Measurements from ENCODE around the gene KRT32. TPM values are rescaled to one million over a fixed set of nuclear protein-coding genes. Genes with fewer than 3 reads are reported as not detected.

KRT32 gene
- total RNA-seq, 1 experiment from 2014 or later, result 0.42 TPM

GRCh38 chr17:41429667-41430066 is 37.5 kb downstream of the KRT32 start:
- H3K27me3 ChIP-seq (ENCODE audit: insufficient read depth, low read length), result no peaks in the 10 kb centered on the region
- H3K27ac ChIP-seq (ENCODE audit: low read depth, low read length), result no peak overlapping the region
- ChIA-PET CTCF (no interaction called here), POLR2A (no interaction called here), RAD21 (ENCODE audit: low non-redundant PET in 1 of 2, low total read pairs in 2 of 2, uncharacterized antibody in 2 of 2, unreplicated experiment in 2 of 2) (interaction anchor here in 1 of 2 experiments (0.7 kb wide), 1 partner anchor 16 kb away, joined by 3 read pairs; no protein-coding TSS in a partner anchor)
- intact Hi-C loops (cut with micrococcal nuclease), result no loop called here
- no peaks in the 10 kb centered on the region for H3K9me2 ChIP-seq (ENCODE audit: insufficient read depth)
- peaks cover 11 to 13% of the 10 kb centered on the region in 2 experiments for H3K4me1 ChIP-seq (ENCODE audit: control insufficient read depth in 1 of 2, insufficient read depth in 2 of 2, low read length in 2 of 2)
- TF ChIP-seq CEBPB (IDR thresholded peaks at IDR 0.05; ENCODE audit: low read depth) (no peak), ATF3 (IDR thresholded peaks at IDR 0.05) (no peak), MAX (IDR thresholded peaks at IDR 0.05) (no peak)
- H3K4me3 ChIP-seq (replicated peaks in 1 of 2; ENCODE audit: low read depth in 1 of 2, low read length in 2 of 2), result no peak overlapping the region
- no peak for DNase-seq (ENCODE audit: low read depth, low spot score)
- H3K36me3 ChIP-seq (ENCODE audit: control insufficient read depth in 1 of 2, insufficient read depth in 2 of 2, low read length in 2 of 2), result no peaks in the 10 kb centered on the region
- no peak for ATAC-seq
- H3K9ac ChIP-seq (ENCODE audit: low read length), result no peak overlapping the region
- no peaks in the 10 kb centered on the region for H3K9me3 ChIP-seq (ENCODE audit: control insufficient read depth in 1 of 2, insufficient read depth in 1 of 2, low read depth in 1 of 2, low read length in 2 of 2)
- no peaks in the 10 kb centered on the region for H3K79me2 ChIP-seq (ENCODE audit: insufficient read depth, low read length)
- H2AFZ ChIP-seq (ENCODE audit: low read depth, low read length, poor library complexity, severe bottlenecking), result no peak overlapping the region
- no TSS peak for BruUV-seq (replicated peaks)
- H4K20me1 ChIP-seq (ENCODE audit: insufficient read depth), result no peaks in the 10 kb centered on the region
- H3K4me2 ChIP-seq (ENCODE audit: low read length), result no peak overlapping the region

GRCh38 chr17:41428591-41429291 is 38.4 kb downstream of the KRT32 start:
- no peak for TF ChIP-seq YY1 (IDR thresholded peaks at IDR 0.05; ENCODE audit: extremely low read depth, insufficient replicate concordance, low read depth, low read length)
- TF ChIP-seq FOSL1 (IDR thresholded peaks at IDR 0.05; ENCODE audit: low read depth), result peak; percentile 70
- 0 out of 2 replicates have a peak, but pooled peaks have one; percentile 47 for TF ChIP-seq JUND (IDR thresholded peaks at IDR 0.05)
- TF ChIP-seq SP1 (IDR thresholded peaks at IDR 0.05; ENCODE audit: low read depth), result 0 out of 2 replicates have a peak, but pooled peaks have one; percentile 28
- Histone ChIP-seq H3K9me3 (ENCODE audit: control insufficient read depth in 1 of 2, insufficient read depth in 1 of 2, low read depth in 1 of 2, low read length in 2 of 2) (no peaks in the 10 kb centered on the region), H2AFZ (ENCODE audit: low read depth, low read length, poor library complexity, severe bottlenecking) (no peak overlapping the region), H4K20me1 (ENCODE audit: insufficient read depth) (no peaks in the 10 kb centered on the region), H3K9me2 (ENCODE audit: insufficient read depth) (no peaks in the 10 kb centered on the region), H3K4me2 (ENCODE audit: low read length) (peak overlapping the region; percentile 45), H3K27me3 (ENCODE audit: insufficient read depth, low read length) (no peaks in the 10 kb centered on the region), H3K36me3 (ENCODE audit: control insufficient read depth in 1 of 2, insufficient read depth in 2 of 2, low read length in 2 of 2) (no peaks in the 10 kb centered on the region), H3K9ac (ENCODE audit: low read length) (no peak overlapping the region), H3K4me1 (ENCODE audit: control insufficient read depth in 1 of 2, insufficient read depth in 2 of 2, low read length in 2 of 2) (peaks cover 11 to 13% of the 10 kb centered on the region in 2 experiments), H3K27ac (ENCODE audit: low read depth, low read length) (no peak overlapping the region), H3K79me2 (ENCODE audit: insufficient read depth, low read length) (no peaks in the 10 kb centered on the region), H3K4me3 (replicated peaks in 1 of 2; ENCODE audit: low read depth in 1 of 2, low read length in 2 of 2) (no peak overlapping the region)
- ATAC-seq (peak; percentile 83), DNase-seq (ENCODE audit: low read depth, low spot score) (no peak)
- POLR2A ChIA-PET, result no interaction called here
- intact Hi-C loops (cut with micrococcal nuclease), result no loop called here
- CTCF ChIA-PET, result no interaction called here
- RAD21 ChIA-PET (ENCODE audit: low non-redundant PET in 1 of 2, low total read pairs in 2 of 2, uncharacterized antibody in 2 of 2, unreplicated experiment in 2 of 2), result interaction anchor here in 1 of 2 experiments (0.7 kb wide), 1 partner anchor 15 kb away, joined by 3 read pairs; no protein-coding TSS in a partner anchor
- no TSS peak for BruUV-seq (replicated peaks)
